VCaP (cell line): ENCODE results near the gene PCBD1.

Source experiments
- H3K27ac ChIP-seq: fragments of 450-650 bp; 2 replicates; pipeline ENCODE4 v1.5.1; 2017
- TF ChIP-seq, protein P1 (sequence below): fragments of 450-650 bp; conservative IDR thresholded peaks from 2 replicates; pipeline ENCODE4 v1.5.1; 2017; ENCODE audit warnings: mild to moderate bottlenecking, moderate library complexity

The PCBD1 gene

DNA sequence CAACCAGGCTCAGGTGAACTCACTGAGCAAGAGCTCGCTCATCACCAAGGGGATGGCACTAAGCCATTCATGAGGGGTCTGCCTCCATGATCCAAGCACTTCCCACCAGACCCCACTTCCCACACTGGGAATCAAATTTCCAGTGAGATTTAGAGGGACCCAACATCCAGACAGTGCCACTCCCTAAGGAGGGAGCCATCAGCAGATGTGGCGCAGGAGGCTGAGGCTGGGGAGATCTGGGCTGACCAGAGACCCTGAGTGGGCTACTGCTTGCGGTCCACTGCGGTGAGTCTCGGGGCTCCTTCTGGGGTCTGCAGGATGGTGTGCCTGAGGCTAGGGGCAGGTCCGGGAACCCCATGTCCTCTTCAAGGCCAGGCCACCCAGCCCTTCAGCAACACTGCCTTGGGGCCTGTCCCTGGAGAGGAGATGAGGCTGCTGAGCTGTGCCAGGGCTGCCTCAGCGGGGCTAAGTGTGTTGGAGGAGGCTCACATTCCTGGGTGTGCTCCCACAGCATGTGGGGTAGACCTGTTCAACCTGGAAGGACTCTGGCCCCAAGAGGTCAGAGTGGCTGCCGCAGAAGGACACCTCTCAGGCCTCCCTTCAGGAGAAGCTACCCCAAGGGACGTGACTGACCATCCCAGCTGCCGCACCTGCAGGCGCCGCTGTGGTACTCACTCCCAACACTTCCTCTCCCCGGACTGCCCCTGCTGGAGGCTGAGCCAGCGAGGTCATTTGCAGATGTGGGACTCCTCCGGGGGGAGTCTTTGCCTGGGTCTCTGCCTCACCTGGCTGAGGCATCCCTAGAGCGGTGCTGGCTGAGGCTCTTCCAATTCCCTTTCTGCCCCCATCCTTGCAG lies 22.3 kb upstream of the PCBD1 start:
- TF ChIP-seq, protein P1, sequence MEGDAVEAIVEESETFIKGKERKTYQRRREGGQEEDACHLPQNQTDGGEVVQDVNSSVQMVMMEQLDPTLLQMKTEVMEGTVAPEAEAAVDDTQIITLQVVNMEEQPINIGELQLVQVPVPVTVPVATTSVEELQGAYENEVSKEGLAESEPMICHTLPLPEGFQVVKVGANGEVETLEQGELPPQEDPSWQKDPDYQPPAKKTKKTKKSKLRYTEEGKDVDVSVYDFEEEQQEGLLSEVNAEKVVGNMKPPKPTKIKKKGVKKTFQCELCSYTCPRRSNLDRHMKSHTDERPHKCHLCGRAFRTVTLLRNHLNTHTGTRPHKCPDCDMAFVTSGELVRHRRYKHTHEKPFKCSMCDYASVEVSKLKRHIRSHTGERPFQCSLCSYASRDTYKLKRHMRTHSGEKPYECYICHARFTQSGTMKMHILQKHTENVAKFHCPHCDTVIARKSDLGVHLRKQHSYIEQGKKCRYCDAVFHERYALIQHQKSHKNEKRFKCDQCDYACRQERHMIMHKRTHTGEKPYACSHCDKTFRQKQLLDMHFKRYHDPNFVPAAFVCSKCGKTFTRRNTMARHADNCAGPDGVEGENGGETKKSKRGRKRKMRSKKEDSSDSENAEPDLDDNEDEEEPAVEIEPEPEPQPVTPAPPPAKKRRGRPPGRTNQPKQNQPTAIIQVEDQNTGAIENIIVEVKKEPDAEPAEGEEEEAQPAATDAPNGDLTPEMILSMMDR: no peak
- H3K27ac ChIP-seq: no peak overlapping the region

DNA sequence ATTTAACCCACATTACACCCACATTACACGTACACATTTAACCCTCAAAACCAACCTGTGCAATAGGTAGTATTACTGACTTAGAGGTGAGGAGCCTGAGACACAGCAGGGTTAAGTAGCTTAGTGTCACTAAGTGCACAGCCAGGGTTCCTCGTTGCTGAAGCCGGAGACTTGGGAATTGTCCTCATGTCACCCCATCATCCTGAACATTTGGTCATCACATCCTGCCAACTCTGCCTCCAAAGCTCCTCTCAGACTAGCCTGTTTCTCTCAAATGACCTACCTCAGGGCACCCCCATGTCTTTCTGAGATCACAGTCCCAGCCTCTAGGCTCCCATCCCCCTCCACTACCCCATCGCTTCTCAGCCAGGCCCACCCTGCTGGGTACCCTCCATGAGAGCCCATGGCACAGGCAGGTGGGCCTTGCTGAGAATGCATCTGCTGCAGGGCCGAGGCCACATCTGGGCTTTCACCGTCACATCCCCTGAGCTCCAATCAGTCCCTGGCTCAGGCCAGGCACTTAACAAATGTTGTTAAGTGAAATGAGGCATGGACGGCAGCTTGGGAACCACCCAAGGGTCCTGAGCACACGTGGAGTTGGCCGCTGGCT lies 21.1 kb upstream of the PCBD1 start:
- H3K27ac ChIP-seq: no peak overlapping the region
- TF ChIP-seq, protein P1: no peak

DNA sequence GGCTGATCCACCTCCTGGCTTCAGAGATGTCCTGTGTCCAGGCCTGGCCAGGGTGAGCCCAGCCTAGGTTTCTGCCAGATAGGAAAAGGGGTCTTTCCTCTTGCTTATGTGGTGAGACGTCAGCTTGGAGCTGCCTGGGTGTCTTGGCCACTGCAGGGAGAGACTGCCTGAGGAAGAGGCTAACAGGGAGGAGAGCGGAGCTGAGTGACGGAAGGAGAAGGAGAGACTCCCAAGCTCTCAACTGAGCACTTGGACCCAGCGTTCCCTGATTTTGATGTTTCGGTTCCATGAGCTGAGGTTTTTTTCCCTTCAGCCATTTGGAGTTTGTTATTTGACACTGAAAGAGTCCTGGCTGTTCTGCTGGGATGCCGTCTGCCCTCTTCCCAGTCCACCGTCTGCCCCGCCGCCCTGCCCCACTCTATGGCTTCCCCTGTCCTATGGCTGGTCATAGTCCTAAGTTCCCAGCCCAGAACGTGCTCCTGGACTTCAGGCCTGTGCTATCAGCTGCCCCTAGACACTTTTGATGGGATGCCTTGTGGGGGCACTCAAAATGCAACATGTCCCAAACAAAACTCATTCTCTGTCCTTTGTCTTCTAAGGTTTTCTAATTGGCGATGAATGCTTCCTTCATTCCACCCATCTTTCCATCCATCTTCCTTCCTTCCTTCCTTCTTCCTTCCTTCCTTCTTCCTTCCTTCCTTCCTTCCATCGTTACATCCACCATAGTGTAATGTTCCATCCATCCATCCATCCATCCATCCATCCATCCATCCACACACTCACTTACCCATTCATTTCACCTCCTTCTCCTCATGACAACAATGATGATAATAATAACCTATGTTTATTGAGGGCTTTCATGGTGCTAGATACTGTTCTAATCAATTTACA lies 20.3 kb upstream of the PCBD1 start:
- TF ChIP-seq, protein P1: no peak
- no peak overlapping the region for H3K27ac ChIP-seq

DNA sequence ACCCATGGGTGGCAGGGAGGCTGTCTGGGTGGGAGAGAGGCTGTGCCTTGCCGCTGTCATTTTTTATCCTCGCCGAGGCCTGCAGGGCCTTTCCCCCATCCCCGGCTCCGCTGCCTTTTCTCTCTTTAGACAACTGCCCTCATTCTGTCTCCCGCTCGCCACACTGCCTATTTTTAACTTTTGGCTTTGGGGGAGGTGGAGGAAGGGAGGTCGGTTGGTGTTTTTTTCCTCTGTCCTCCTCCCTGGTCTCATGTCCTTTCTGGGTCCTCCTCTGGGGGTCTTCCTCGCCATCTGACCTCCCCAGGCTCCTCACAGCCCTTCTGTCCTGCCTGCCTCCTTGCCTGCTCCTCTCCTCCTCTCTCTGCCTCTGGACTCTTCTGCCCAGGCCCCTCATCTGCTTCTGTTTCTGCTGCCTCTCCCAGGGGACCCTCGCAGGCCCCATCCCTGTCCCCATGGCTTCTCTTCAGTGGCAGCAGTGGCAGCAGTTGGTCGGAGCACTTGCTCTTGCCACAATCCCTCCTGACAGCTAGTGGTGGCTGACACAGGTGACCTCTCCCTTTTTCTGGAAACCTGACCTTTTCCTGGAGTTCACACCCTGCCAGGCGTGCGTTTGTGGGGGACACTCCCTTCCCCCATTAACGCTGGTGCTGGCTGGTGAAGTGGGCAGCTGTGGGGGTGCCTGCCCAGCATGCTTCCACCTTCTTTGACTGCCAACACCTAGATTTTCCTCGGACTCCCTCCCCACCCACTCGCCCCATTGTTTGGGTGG lies 19.5 kb upstream of the PCBD1 start:
- no peak overlapping the region for H3K27ac ChIP-seq
- TF ChIP-seq, protein P1: no peak

DNA sequence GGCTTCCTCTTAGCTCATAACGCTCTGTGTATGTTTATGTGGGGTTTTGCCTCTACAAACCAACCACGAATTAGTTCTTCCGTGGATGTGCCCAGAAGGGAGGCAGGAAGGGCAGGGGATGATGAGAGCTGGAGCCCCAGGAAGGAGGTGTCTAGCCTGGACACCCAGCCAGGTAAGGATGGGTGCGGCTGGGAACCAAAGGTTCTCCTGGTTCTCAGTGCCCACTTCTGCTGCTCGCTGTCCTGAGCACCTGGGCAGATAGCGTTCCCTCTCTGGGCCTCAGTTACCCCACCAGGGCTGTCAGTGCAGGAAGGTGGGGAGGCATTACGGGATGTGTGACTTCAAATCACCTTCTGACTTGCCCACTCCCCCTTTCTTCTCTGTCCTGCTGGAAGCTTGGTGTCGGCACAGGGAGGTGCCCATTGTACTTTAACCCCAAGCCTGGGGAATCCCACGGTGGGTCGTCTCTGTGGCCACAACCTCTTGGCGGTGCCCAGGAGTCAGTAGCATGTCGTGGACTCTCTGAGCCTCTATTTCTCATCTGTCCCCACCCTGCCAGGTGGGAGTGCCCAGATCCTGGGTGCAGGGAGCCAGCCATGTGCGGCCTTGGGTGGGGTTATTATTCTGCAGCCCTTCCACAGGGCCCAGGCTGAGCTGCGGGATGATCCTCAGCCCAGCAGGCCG lies 18.7 kb upstream of the PCBD1 start:
- H3K27ac ChIP-seq: no peak overlapping the region

GRCh38 chr10:70906031-70906783 lies 17.8 kb upstream of the PCBD1 start:
- no peak overlapping the region for H3K27ac ChIP-seq
- TF ChIP-seq, protein P1: no peak

More for the DNA sequence above, 18.7 kb upstream of the PCBD1 start:
- TF ChIP-seq, protein P1: no peak
